Myocyte (in vitro differentiated cells): Measurements from ENCODE around the gene UBE2O. TPM values are rescaled to one million over a fixed set of nuclear protein-coding genes. Genes with fewer than 3 reads are reported as not detected.

Experiments
- DNase-seq: peaks from one replicate; pipeline ENCODE4 v3.0.0-alpha.2; 2012; ENCODE audit warnings: low read depth
- total RNA-seq: library from RNA; depleted of rRNA; stranded (reverse); fragments of >200 nt; gene quantifications from 2 replicates; pipeline ENCODE4 v1.2.3, GENCODE V29; 2014

The UBE2O gene
- total RNA-seq, 1 donor from 2014 or later, result 21.1 TPM

DNA sequence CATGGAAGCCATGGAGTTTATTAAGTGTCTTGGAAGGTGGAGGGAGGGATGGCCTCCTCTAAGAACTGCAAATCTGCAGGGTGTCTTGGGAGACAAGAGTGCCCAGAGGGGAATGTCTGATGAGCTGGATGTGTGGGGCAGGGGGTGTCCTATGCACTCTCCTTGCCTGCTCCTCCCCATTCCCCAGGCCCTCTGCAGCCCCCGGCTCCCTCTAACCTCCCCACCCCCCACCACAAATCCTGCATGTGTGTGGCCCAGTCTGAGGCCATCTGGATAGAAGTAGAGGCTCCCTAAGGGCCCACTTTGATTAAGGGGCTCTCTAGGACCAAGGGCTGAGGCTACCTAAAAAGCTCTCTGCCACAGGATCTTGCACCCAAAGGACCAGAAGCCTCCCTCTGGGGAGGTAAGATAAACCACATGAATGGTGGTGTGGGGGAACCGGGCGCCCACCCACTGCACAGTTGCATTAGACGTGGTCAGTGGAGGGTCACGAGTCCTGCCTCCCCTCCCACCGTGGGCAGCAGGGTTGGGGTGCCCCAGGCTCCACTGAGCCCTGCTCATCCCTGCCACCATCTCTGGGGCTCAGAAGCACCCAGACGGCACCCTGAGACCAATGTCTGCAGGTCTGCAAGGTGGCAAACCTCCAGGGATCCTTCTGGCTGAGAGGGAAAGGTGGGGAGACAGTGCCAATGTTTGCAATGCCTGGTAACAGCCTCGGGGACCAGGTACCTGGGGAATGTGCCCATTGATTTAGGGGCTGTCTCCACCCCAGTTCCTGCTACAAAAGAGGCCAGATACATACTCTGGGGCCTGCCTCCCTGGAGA lies 15.1 kb upstream of the UBE2O start:
- DNase-seq, result no peak

- no peak for DNase-seq
Observed at GRCh38 chr17:76467366-76467765, 14.4 kb upstream of the UBE2O start, which contains the start of gene AANAT. AANAT (plus strand) TSS chr17:76467603; CDS start chr17:76468747, 1,144 bp downstream.

GRCh38 chr17:76466775-76467130 lies 13.8 kb upstream of the UBE2O start:
- no peak for DNase-seq

DNA sequence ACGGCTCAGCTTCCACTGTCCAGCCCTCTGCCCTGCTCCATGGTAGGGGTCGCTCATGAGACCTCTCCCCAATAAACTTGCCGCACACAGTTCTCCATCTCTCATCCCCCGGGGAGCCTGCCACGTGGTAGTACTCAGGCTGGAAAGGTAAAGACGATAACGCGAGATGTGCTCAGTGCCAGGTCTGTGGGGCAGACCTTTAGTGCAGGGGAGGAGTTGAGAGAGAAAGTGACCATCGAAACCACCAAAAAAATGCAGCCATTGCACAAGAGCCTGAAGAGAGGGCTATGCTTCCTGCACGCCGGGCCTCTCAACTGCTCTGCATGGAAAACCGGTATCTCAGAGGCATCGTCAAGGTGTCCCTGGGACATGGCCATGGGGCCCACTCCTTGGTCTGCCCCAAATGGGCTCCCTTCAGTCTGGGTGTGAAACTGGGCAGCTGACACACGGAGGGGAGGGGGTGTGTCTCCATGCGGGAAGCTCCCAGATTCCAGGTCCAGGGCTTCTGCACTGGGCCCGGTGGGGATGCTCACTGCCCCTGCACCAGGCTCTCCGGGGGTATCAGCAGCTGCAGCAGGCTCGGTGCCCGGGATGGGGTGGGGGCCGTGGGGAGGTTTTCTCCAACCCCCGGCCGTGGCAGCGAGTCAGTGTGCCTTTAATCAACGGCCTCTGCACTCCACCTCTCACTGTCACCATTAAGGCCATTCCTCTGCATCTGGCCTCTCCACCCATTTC lies 9.8 kb upstream of the UBE2O start:
- no peak for DNase-seq

DNA sequence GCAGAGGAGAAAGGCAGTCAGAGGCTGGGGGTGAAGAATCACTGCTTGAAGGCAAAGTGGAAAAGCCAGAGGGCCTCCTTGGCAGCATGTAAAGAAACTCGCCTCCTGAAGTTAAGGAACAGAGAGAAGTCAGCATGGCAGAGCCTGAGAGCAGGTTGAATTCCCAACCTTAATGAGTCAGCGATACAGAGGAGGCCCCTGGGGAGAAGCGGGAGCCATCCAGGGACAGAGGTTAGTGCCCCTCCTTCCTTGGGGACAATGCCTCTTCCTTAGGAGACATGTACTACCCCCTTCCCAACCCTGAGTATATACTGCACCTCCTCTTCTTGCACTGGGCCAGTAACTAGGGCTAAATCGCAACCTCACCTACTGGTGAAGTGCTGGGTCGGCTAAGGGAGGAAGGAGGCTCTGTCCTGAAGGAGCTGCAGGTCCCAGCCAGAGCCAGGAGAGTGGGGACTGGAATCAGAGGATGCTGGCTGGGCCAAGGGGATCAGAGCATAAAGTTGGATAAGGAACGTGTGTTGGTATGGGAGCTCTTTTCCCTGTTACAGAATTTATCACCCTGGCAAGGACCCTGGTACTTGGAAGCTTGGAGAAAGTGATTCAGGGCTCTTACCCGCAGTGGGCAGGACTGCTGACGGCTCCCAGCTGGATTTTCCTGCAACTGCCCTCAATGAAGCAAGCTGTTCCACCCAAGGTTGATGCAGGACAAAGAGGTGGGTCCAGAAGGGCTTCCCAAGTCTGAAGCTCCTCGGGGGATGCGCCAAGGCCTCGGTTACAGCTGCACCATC lies 9.0 kb upstream of the UBE2O start:
- DNase-seq, result no peak

GRCh38 chr17:76459674-76460073 lies 6.7 kb upstream of the UBE2O start:
- no peak for DNase-seq

DNA sequence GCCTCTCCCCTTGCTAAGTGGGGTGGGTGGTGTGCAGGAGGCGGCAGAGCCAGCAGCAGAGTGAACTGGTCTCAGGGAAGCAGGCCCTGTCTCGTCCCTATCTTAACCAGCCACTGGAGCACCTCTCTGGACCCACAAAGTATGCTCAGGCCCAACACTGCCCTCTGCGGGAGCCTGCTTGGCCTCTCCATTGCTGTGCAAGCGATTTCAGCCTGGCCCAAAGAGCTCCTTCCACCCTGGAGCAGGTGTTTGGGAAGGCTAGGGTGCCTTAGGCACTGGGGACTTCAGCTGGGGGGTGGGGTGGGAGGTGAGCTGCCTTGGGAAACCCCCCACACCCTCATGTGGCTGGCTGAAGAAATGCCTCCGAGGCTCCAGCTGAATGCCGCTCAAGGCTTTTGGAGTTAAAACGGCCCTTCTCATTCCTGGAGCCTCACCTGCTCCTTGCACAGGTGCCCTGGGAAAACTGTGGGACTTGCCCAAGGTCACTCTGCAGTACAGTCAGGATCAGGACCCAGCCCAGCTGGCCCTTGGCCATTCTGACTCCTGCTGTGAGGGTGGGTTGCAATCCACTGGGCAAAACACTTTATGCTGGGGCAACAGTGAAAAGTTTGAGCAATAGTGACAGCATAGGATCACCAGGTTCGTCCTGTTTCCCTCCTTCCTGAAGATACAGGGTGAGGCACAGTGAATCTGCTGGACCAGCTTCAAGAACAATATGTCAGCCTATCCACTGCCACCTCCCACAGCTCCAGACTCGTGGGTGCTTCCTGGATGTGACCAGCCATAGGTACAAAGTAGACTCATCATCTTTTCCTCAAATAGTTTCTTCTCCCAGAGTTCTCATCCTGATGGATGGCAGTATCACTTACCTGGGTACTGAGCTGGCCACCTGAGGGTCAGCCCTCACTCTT lies 5.9 kb upstream of the UBE2O start:
- peak; percentile 62 for DNase-seq

DNA sequence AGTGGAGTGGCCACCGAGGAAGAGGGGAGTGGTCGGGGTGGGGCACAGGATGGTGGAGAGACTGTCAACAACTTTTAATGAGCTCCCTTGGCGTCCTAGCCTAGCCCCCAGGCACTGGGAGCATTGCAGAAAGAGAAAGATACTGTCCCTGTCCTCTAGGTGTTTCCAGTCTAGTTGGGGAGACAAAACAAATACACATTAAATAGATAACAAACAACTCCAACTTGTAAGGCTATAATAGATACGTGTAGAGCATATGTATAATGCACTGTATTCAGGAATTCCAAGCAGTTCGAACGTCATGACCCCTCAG lies 435 bp upstream of the UBE2O start:
- DNase-seq, result no peak

- no peak for DNase-seq
Observed at GRCh38 chr17:76452127-76452659, 759 bp downstream of the UBE2O start.

GRCh38 chr17:76451506-76451905 lies 1.4 kb downstream of the UBE2O start:
- DNase-seq, result no peak

DNA sequence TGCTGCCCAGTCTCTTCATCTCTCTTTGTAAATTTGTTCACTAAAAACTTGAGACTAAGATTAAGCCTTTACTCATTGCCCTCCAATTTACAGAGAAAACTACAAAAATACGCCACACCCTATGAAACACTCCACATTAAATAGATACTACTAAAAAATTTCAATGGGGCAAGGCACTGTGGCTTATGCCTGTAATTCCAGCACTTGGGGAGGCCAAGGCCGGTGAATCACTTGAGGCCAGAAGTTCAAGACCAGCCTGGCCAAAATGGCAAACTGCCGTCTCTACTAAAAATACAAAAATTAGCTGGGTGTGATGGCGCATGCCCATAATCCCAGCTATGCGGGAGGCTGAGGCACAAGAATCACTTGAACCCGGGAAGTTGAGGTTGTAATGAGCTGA lies 3.8 kb downstream of the UBE2O start:
- DNase-seq, result no peak

DNA sequence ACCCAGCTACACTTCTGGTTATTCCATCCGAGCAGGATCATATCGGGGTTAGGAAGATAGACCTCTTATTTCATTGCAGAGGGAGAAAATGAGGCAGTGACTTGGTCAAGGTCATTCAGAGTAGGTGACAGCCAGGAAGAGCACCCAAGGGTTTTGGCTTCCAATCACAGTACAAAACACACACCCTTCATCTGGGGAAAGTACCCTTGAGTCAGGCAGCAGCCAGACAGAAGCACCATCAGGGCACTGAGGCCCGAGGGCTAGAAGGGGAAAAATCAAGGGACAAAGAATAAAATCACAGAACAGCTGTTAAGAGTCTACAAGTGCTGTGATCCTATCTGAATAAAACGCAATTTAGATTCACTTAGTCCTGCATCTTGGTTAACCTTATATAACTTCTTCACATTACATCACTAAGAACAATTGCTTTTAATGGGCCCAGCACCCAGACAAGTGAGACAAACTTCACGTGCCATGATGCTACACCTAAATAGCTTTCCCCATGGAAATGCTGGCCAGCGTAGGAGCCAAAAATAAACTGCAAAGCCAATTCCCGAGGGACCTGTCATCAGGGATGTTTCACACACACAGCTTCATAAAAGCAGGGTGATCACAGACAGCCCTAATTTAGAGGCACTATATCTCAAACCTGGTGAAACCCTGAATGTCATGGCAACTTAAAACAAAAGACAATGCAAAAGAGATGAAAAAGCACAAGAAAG lies 4.9 kb downstream of the UBE2O start:
- peak; percentile 70 for DNase-seq

DNA sequence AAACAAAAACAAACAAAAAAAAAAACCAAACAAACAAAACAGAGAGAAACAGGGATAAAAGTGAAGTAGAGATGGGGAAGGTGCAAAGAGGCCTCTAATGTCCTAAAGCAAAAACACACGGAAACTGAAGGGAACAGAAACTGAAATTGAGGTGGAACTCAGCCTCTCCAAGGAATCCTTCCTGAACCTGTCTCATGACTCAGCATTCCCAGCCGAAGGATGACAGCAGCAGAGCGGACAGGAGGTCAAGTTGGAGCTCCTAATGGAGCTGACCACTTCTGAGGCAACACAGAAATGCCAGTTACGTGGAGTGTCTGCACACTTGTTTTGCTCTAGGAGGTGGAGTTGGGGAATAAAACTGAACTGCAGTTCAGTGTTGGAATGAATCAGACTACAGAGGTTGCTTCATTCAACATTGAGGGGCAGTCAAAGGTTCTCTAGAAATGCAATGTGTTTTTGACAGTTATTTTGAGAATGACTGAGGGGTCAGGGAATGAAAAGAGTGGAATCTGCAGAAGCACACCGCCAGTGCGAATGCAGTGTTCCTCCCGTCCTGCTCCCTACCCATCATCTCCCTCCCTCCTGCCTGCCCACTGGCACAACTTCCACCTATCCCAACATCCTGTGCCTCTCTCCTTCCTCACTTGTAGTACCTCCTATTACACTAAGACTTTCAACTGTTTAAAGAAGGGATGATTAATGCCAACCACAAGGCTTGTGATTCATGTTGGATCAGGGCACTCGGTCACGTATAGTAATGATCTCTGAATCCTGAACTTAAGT lies 6.3 kb downstream of the UBE2O start:
- peak; percentile 82 for DNase-seq

GRCh38 chr17:76445697-76446448 lies 7.1 kb downstream of the UBE2O start:
- peak; percentile 43 for DNase-seq

DNA sequence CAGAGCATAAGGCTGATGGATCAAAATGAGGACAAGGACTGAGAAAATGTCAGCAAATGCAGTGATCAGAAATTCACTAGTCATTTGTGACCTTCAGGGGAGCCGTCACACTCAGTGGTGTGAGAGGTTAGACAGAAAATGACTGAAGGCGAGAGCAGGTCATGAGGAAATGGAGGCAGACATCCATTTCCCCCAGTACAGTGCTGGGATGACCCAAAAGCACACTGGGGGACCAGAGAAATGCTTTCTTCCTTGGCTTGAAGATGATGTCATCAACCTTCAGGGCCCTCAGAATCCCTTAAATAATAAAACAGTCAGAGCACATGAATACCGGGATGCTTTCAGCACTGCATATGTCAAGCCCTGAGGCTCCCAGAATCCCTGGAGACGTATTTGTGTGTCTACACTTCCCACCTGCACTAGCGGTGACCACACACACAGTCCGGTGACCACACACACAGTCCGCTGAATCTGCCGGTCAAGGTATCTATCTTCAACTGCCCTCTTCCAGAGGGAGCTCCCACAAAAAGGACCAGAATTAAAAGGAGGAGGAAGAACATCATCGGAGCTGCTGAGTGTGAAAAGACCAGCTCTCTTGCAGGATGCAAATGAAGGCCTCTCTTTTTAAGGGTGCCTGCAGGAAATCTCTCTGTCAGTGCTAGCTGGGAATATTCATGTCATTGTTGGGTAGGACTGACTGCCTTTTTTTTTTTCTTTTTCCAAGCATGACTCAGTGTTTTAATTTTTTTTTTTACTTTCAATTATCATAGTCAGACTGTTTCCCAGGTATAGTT lies 8.2 kb downstream of the UBE2O start:
- DNase-seq, result no peak

DNA sequence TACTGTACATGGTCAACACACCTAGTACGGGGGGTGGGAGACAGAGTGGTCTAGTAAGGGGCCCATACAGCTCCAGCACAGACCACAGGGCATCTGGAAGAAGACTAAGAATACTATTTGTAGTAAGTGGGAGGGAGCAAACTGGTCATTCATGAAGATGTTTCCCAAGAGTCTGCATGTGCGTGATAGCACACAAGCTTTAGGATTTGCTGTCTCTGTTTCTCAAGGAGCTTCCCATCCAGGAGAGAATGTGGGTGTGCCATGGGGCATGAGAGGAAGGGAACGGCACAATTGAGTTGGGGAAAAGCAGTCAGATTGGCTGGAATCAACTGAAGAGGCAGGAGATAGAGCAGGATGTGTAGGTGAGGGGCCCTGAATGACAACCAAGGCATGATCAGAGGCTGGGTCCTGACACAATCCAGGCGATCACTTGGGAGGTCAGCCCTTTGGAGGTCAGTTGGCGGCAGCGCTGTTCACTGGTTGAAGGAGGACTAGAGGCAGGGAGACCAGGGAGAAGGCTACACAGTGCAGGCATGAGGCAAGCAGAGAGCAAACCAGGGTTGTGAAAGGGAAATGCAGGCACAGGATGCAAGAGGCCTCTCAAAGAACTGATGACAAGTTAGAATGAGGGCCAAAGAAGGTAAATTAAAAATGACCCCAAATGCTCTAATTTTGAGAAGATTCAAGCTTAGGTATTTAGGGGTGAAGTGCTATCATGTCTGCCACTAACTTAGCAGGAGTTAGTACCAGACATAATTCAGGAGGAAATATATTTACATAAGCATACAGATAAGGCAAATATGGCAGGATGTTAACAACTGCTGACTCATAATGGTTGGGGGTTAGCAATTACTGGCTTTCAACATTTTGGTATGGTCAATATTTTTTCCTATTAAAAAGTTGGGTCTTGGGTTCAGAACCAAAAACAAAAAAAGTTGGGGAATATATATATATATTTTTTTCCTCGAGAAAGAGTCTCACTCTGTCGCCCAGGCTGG lies 10.3 kb downstream of the UBE2O start:
- no peak for DNase-seq
